ENCODE results near the gene NGDN. TPM values are rescaled to one million over a fixed set of nuclear protein-coding genes. Genes with fewer than 3 reads are reported as not detected.

NGDN gene
- total and polyA plus RNA-seq, 2 of the 4 experiments (the other 2 are of a cell fraction), result 48.1 to 49.8 TPM

DNA sequence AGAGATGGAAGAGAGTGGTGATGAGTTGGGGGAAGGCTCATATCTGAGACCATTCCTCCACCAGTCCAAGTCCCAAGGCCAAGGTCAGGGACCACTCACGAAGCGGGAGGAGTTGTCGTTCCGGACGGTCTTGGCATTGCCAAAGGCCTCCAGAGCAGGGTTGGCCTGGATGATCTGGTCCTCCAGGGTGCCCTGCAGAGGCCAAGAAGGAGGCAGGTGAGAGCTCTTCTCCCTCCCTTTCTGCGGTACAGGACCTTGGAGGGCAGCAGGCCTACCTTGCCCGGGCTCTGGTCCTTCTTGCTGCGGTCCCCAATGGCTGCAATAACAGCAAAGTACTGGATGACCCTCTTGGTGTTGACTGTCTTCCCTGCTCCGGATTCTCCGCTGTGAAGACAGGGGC, 38.0 kb upstream of the NGDN start:
- no peaks in the 10 kb centered on the region for H4K20me1 ChIP-seq (ENCODE audit: insufficient read depth, low read length)
- no peak overlapping the region for H2BK15ac ChIP-seq (ENCODE audit: low read depth, low read length)
- no peak overlapping the region for H2BK5ac ChIP-seq (ENCODE audit: low read depth, low read length, poor library complexity, severe bottlenecking)
- no peak overlapping the region for H3K4me2 ChIP-seq (ENCODE audit: low read depth, low read length)
- H3K36me3 ChIP-seq (ENCODE audit: control insufficient read depth, insufficient read depth, low read length), result no peaks in the 10 kb centered on the region
- H3K9me3 ChIP-seq (ENCODE audit: control insufficient read depth, insufficient read depth, low read length), result no peaks in the 10 kb centered on the region
- H3K27me3 ChIP-seq (ENCODE audit: control insufficient read depth, insufficient read depth, low read length), result peaks cover 10% of the 10 kb centered on the region; the same call in 1 of the 2 replicates
- ATAC-seq (ENCODE audit: low read depth) (no peak), DNase-seq (no peak)
- intact Hi-C loops (cut with micrococcal nuclease), result no loop called here
- no peak overlapping the region for H3K56ac ChIP-seq (ENCODE audit: extremely low read depth, insufficient read depth, low read length)
- H4K8ac ChIP-seq (ENCODE audit: low read depth in 2 of 2, low read length in 2 of 2), result no peak overlapping the region
- H2AFZ ChIP-seq (replicated peaks; ENCODE audit: low read length, poor library complexity), result no peak overlapping the region
- no peak overlapping the region for H3K4ac ChIP-seq (ENCODE audit: low read depth, low read length)
- H3K18ac ChIP-seq (ENCODE audit: low read depth, low read length), result no peak overlapping the region
- no peak overlapping the region for H3K9ac ChIP-seq (ENCODE audit: low read depth, low read length)
- H2AK9ac ChIP-seq (replicated peaks; ENCODE audit: low read depth, low read length, poor library complexity), result no peak overlapping the region
- H3K23ac ChIP-seq (ENCODE audit: low read depth, low read length), result no peak overlapping the region
- H2BK120ac ChIP-seq (ENCODE audit: low read depth, low read length), result no peak overlapping the region
- CTCF ChIA-PET, result no interaction called here
- no peak overlapping the region for H4K91ac ChIP-seq (ENCODE audit: insufficient read depth, low read depth, low read length)
- H3K79me1 ChIP-seq (ENCODE audit: low read depth in 1 of 2, low read length in 2 of 2), result no peaks in the 10 kb centered on the region
- no peak overlapping the region for H3K4me3 ChIP-seq (ENCODE audit: insufficient read depth, low read depth, low read length)
- H3K27ac ChIP-seq (ENCODE audit: insufficient read depth, low read length), result no peak overlapping the region
- no peak overlapping the region for H3K14ac ChIP-seq (replicated peaks; ENCODE audit: low read depth, low read length)
- POLR2A ChIA-PET (ENCODE audit: unreplicated experiment), result no interaction called here
- H3K4me1 ChIP-seq (ENCODE audit: control insufficient read depth, insufficient read depth, low read length), result no peaks in the 10 kb centered on the region
- TF ChIP-seq RAD21 (IDR thresholded peaks at IDR 0.05; ENCODE audit: low read length), result no peak
- no peak for TF ChIP-seq MAFK (IDR thresholded peaks at IDR 0.05; ENCODE audit: low read depth, low read length)
- TF ChIP-seq, protein P1, sequence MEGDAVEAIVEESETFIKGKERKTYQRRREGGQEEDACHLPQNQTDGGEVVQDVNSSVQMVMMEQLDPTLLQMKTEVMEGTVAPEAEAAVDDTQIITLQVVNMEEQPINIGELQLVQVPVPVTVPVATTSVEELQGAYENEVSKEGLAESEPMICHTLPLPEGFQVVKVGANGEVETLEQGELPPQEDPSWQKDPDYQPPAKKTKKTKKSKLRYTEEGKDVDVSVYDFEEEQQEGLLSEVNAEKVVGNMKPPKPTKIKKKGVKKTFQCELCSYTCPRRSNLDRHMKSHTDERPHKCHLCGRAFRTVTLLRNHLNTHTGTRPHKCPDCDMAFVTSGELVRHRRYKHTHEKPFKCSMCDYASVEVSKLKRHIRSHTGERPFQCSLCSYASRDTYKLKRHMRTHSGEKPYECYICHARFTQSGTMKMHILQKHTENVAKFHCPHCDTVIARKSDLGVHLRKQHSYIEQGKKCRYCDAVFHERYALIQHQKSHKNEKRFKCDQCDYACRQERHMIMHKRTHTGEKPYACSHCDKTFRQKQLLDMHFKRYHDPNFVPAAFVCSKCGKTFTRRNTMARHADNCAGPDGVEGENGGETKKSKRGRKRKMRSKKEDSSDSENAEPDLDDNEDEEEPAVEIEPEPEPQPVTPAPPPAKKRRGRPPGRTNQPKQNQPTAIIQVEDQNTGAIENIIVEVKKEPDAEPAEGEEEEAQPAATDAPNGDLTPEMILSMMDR (conservative IDR thresholded peaks at IDR 0.05; ENCODE audit: low read depth, low read length), result no peak
- TF ChIP-seq NFE2L2 (IDR thresholded peaks at IDR 0.05; ENCODE audit: low read depth, low read length), result no peak
- no peak for TF ChIP-seq SMC3 (IDR thresholded peaks at IDR 0.05; ENCODE audit: low read depth, low read length)
- TF ChIP-seq MXI1 (IDR thresholded peaks at IDR 0.05; ENCODE audit: borderline replicate concordance, low read depth, low read length), result no peak
- TF ChIP-seq ELK1 (IDR thresholded peaks at IDR 0.05; ENCODE audit: borderline replicate concordance, low read depth, low read length), result no peak
- no peak for TF ChIP-seq FOS (IDR thresholded peaks at IDR 0.05; ENCODE audit: low read depth, low read length)
- no peak for TF ChIP-seq POLR2A (IDR thresholded peaks at IDR 0.05; ENCODE audit: low read depth, low read length)
- no peak for TF ChIP-seq MAZ (IDR thresholded peaks at IDR 0.05; ENCODE audit: borderline replicate concordance, low read depth, low read length)
- no peak for TF ChIP-seq CEBPB (IDR thresholded peaks at IDR 0.05; ENCODE audit: low read depth, low read length)
- TF ChIP-seq CHD1 (IDR thresholded peaks at IDR 0.05; ENCODE audit: low read depth, low read length), result no peak
- H3K9me1 ChIP-seq (ENCODE audit: insufficient read depth, low read length), result no peaks in the 10 kb centered on the region
- no peak overlapping the region for H2BK20ac ChIP-seq (ENCODE audit: low read depth, low read length)
- dilution Hi-C loops (cut with HindIII; ENCODE audit: low sequenced_read_pairs, unreplicated experiment), result no loop called here
- in situ Hi-C loops (cut with MboI; ENCODE audit: low sequenced_read_pairs), result no loop called here
- no peak overlapping the region for H4K5ac ChIP-seq (ENCODE audit: low read depth, low read length)
- no TSS peak for BruUV-seq (replicated peaks)
- 58% methylated on average over 3 of the region's 10 CpGs; no CpG with 5 or more reads in 1 of the 2 experiments for WGBS, 2 experiments (ENCODE audit: extremely low coverage in 2 of 2, insufficient read length in 1 of 2)
- no peak overlapping the region for H2AK5ac ChIP-seq (ENCODE audit: low read depth, low read length)

Data from IMR-90 (cell line).